Activated T-cell treated with anti-CD3 and anti-CD28 coated beads for 1 hour (primary cell): Measurements from ENCODE around the gene RPL7L1.

Experiments used
- DNase-seq: peaks from one replicate; pipeline ENCODE4 v3.0.0-alpha.2; 2020; ENCODE audit warnings: low read depth

The RPL7L1 gene

GRCh38 chr6:42933205-42933604, 53.8 kb downstream of the RPL7L1 start:
- no peak for DNase-seq

DNA sequence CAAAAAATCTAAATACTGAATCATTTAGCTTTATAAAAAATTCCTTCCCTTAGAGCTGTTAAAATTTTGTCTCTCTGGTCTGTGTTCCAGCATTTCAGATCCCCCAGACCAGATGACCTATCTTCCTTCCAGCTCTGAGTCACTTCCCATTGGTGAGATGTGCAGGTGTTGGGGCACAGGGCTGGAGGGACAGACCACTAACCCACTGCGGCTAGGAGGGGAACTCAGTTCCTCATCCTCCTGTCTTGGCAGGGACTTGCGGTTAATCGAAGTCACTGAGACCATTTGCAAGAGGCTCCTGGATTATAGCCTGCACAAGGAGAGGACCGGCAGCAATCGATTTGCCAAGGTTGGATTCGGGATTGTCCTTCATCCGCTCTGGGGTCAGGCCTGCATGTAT, 55.9 kb downstream of the RPL7L1 start:
- DNase-seq, result no peak

DNA sequence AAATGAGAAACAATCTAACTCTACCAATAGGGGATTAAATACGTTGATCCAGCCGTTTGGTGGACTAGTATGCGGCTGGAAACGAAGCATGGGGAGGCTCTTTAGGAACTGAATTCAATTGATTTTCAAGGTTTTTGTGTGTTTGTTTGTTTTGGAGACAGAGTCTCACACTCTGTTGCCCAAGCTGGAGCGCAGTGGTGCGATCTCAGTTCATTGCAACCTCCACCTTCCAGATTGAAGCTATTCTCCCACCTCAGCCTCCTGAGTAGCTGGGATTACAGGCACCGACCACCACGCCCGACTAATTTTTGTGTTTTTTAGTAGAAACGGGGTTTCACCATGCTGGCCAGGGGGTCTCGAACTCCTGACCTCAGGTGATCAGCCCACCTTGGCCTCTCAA, 57.0 kb downstream of the RPL7L1 start:
- no peak for DNase-seq

- DNase-seq, result no peak
Observed at GRCh38 chr6:42937548-42938427, 58.4 kb downstream of the RPL7L1 start.

DNA sequence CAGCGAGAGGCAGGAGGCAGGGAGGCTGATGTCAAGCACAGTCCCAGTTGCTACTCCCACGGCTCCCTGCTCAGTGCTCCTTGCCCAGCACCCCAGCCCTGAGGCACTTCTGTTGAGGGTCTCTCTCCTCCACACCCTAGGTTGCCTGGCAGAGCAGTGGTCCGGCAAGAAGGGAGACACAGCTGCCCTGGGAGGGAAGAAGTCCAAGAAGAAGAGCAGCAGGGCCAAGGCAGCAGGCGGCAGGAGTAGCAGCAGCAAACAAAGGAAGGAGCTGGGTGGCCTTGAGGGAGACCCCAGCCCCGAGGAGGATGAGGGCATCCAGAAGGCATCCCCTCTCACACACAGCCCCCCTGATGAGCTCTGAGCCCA, 59.0 kb downstream of the RPL7L1 start:
- DNase-seq, result no peak

GRCh38 chr6:42938987-42939809, 59.8 kb downstream of the RPL7L1 start:
- no peak for DNase-seq
